Measurements from ENCODE around the gene ABCC12.

DNA sequence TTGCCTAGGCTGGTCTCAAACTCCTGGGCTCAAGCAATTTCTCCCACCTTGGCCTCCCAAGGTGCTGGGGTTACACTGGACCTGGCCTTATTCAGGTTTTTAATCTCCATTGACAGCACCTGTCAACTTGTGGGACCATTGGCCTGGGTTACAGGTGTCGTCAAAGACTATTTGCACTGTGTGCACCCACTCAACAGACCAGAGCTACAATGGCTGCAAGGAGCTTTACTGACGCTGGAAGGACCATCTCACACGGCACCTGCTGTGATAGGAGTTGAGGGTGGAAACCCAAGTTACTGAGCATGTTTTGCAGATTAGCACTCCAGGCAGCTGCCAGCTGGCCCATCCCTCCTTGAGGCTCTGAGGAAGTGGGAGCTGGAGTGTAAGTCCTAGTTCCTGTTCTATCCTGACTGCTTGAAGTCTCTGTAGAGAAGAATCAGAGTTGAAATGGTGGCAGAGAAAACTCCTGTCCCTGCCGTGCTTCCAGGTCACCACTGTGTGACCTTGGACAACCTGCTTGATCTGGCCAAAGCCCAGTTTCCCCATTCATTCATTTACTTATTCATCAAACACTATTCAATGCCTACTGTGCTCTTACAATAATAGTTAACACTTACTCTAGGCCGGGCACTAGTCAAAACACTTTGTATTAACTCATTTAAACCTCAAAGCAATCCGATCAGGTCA, 45.9 kb upstream of the ABCC12 start:
- TF ChIP-seq, protein P1, sequence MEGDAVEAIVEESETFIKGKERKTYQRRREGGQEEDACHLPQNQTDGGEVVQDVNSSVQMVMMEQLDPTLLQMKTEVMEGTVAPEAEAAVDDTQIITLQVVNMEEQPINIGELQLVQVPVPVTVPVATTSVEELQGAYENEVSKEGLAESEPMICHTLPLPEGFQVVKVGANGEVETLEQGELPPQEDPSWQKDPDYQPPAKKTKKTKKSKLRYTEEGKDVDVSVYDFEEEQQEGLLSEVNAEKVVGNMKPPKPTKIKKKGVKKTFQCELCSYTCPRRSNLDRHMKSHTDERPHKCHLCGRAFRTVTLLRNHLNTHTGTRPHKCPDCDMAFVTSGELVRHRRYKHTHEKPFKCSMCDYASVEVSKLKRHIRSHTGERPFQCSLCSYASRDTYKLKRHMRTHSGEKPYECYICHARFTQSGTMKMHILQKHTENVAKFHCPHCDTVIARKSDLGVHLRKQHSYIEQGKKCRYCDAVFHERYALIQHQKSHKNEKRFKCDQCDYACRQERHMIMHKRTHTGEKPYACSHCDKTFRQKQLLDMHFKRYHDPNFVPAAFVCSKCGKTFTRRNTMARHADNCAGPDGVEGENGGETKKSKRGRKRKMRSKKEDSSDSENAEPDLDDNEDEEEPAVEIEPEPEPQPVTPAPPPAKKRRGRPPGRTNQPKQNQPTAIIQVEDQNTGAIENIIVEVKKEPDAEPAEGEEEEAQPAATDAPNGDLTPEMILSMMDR (conservative IDR thresholded peaks at IDR 0.05 in 1 of 2, IDR thresholded peaks at IDR 0.05 in 1 of 2; ENCODE audit: low read depth in 1 of 2, low read length in 2 of 2), result no peak
- TF ChIP-seq EZH2 (IDR thresholded peaks at IDR 0.05; ENCODE audit: low read length, missing control alignments), result no peak
